ENCODE results near the gene TACC2. TPM values are rescaled to one million over a fixed set of nuclear protein-coding genes. Genes with fewer than 3 reads are reported as not detected.
"Not testable (repeated sequence)": the region's sequence is repeated elsewhere in the genome, so short reads cannot be mapped to it uniquely, and the experiment has no call there.

Gene TACC2
- total and polyA plus RNA-seq, 3 experiments from 2014 or later = not detected

DNA sequence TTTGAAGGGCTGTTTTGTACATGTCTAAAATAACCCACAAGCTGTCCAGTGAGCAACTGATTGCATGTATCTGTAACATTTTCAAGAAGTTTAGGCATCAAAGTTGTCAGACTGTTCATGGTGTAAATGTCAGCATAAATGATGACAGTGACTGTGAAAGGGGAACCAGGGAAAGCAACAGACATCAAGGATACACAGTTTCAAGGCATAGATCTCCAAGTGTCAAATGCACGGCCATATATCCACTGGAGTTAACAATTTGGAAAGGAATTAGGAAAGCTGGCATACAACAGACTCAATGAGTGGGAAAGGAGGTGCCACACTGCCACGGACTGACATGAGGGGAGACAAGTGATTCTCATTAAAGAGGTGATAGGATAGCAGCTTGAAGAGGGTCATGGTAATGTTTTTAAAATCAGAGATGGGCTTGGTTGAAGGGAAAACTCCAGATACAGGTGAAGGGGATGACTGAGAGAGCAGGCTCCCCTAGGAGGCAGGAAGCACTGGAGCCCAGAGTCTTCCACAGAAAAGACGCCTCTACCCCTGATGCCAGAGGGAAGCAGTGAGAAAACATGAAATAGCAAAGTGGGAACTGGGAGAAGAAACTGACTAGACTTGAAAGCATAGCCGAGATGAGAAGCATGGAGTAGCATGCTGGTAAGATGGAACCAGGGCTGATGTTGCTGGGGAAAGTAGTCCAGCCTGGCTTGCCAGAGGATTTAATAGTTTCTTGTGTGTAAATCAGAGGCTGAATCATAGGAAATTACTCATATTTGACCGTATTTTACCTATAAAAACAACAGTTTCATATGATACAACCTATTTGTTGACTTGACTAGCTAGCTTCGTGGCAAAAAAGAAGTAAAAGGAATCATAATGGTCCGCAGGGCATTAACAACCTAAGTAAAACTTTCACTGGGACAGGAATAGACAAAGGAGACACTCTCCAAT, 32.6 kb upstream of the TACC2 start:
- no peaks in the 10 kb centered on the region for H3K9me3 ChIP-seq (ENCODE audit: low read length)
- H3K27ac ChIP-seq (ENCODE audit: low read depth, low read length) = no peak overlapping the region
- ChIA-PET CTCF (interaction anchor here (1.1 kb wide), 1 partner anchor 10 kb away, joined by 5 read pairs; no protein-coding TSS in a partner anchor), POLR2A (no interaction called here)
- Mint-ChIP-seq H3K4me1 (no peaks in the 10 kb centered on the region), H3K9me3 (no peaks in the 10 kb centered on the region), H3K4me3 (no peak overlapping the region), H3K27ac (peak overlapping the region in 5 of 8 donors; percentile 14 to 55 (median 43)), H3K36me3 (peaks cover 0 to 53% (median 18%) of the 10 kb centered on the region in 3 donors), H3K27me3 (no peaks in the 10 kb centered on the region)
- H3K4me1 ChIP-seq (ENCODE audit: insufficient read depth, low read length) = no peaks in the 10 kb centered on the region
- no peaks in the 10 kb centered on the region for H3K27me3 ChIP-seq (ENCODE audit: insufficient read depth, low read length, poor library complexity, severe bottlenecking)
- H3K4me3 ChIP-seq (ENCODE audit: low read length) = no peak overlapping the region
- no peak for DNase-seq
- H3K36me3 ChIP-seq (ENCODE audit: insufficient read depth, low read length) = peaks cover 9% of the 10 kb centered on the region

GRCh38 chr10:121959671-121960070, 29.3 kb upstream of the TACC2 start:
- no peak for DNase-seq
- H3K27ac Mint-ChIP-seq = peak overlapping the region in 2 of 8 donors; percentile 20 to 40
- H3K4me1 ChIP-seq (ENCODE audit: insufficient read depth, low read length) = no peaks in the 10 kb centered on the region
- ChIA-PET CTCF (no interaction called here), POLR2A (no interaction called here)
- H3K4me3 Mint-ChIP-seq = no peak overlapping the region
- H3K27me3 Mint-ChIP-seq = no peaks in the 10 kb centered on the region
- no peaks in the 10 kb centered on the region for H3K27me3 ChIP-seq (ENCODE audit: insufficient read depth, low read length, poor library complexity, severe bottlenecking)
- H3K9me3 Mint-ChIP-seq = no peaks in the 10 kb centered on the region
- H3K4me1 Mint-ChIP-seq = no peaks in the 10 kb centered on the region
- H3K27ac ChIP-seq (ENCODE audit: low read depth, low read length) = no peak overlapping the region
- H3K36me3 ChIP-seq (ENCODE audit: insufficient read depth, low read length) = peaks cover 9% of the 10 kb centered on the region
- H3K36me3 Mint-ChIP-seq = peaks cover 0 to 62% (median 21%) of the 10 kb centered on the region in 3 donors
- H3K9me3 ChIP-seq (ENCODE audit: low read length) = no peaks in the 10 kb centered on the region
- H3K4me3 ChIP-seq (ENCODE audit: low read length) = no peak overlapping the region

DNA sequence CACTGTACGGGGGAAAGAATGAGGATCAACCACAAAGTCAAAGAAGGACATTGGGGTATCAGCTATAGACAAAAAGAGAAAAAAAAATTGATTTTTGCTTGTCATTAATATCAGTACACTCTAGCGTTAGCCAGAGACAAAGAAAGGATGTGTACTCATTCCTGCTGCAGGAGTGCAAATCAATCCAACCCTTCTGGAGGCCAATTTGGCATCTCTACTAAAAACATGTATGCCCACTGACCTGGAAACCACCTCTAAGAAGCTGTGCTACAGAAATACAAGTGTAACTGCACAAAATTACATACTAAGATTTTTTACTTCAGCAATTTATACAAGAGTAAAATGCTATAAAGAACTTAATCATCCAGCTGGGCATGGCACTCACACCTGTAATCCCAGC, 27.5 kb upstream of the TACC2 start:
- peaks cover 18% of the 10 kb centered on the region for H3K36me3 ChIP-seq (ENCODE audit: insufficient read depth, low read length)
- DNase-seq = no peak
- no peaks in the 10 kb centered on the region for H3K27me3 ChIP-seq (ENCODE audit: insufficient read depth, low read length, poor library complexity, severe bottlenecking)
- peaks cover 8 to 66% (median 19%) of the 10 kb centered on the region in 3 donors for H3K36me3 Mint-ChIP-seq
- H3K27me3 Mint-ChIP-seq = no peaks in the 10 kb centered on the region
- H3K27ac ChIP-seq (ENCODE audit: low read depth, low read length) = no peak overlapping the region
- no peaks in the 10 kb centered on the region for H3K4me1 Mint-ChIP-seq
- CTCF ChIA-PET = no interaction called here
- no peaks in the 10 kb centered on the region for H3K4me1 ChIP-seq (ENCODE audit: insufficient read depth, low read length)
- no peaks in the 10 kb centered on the region for H3K9me3 Mint-ChIP-seq
- H3K4me3 Mint-ChIP-seq = no peak overlapping the region
- H3K9me3 ChIP-seq (ENCODE audit: low read length) = no peaks in the 10 kb centered on the region
- POLR2A ChIA-PET = no interaction called here
- no peak overlapping the region for H3K27ac Mint-ChIP-seq
- no peak overlapping the region for H3K4me3 ChIP-seq (ENCODE audit: low read length)

DNA sequence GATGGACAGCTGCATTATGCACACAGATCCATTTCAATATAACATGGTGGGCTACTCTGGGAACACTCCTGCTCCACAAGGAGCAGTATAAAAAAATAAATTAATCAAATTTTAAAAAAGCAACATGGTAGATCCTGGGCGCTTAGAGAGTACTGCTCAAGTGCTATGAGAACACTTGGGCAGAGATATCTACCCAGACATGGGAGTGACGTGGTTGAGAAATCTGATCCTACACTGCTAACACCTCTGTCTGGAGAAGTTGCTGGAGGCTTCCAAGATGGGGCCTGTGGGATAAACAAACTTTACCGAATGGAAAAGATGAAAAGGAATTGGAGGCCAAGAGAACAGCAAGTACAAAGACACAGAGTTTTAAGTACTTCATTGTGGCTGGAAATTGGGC, 23.0 kb upstream of the TACC2 start:
- peak overlapping the region in 1 of 8 donors; percentile 41 for H3K27ac Mint-ChIP-seq
- H3K27me3 Mint-ChIP-seq = no peaks in the 10 kb centered on the region
- H3K4me1 ChIP-seq (ENCODE audit: insufficient read depth, low read length) = no peaks in the 10 kb centered on the region
- peaks cover 0 to 4% (median 0%) of the 10 kb centered on the region in 3 donors for H3K4me1 Mint-ChIP-seq
- ChIA-PET POLR2A (no interaction called here), CTCF (interaction anchor here (1.0 to 1.3 kb wide), 2 partner anchors 9 to 65 kb away, joined by 3 to 5 read pairs; no protein-coding TSS in a partner anchor)
- DNase-seq = no peak
- H3K27me3 ChIP-seq (ENCODE audit: insufficient read depth, low read length, poor library complexity, severe bottlenecking) = no peaks in the 10 kb centered on the region
- peaks cover 24% of the 10 kb centered on the region for H3K36me3 ChIP-seq (ENCODE audit: insufficient read depth, low read length)
- no peak overlapping the region for H3K27ac ChIP-seq (ENCODE audit: low read depth, low read length)
- H3K36me3 Mint-ChIP-seq = peaks cover 8 to 69% (median 20%) of the 10 kb centered on the region in 3 donors
- no peaks in the 10 kb centered on the region for H3K9me3 ChIP-seq (ENCODE audit: low read length)
- H3K4me3 Mint-ChIP-seq = no peak overlapping the region
- H3K4me3 ChIP-seq (ENCODE audit: low read length) = no peak overlapping the region
- H3K9me3 Mint-ChIP-seq = no peaks in the 10 kb centered on the region

DNA sequence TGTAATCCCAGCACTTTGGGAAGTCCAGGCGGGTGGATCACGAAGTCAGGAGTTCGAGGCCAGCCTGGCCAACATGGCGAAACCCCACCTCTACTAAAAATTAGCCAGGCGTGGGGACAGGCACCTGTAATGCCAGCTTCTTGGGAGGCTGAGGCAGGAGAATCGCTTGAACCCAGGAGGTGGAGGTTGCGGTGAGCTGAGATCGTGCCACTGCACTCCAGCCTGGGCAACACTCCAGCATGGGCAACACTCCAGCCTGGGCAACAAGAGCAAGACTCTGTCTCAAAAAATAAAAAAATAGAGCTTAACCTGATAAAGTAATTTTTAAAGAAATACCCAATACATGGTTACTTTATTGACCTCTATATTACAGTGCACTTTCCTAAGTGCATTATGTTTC, 19.9 kb upstream of the TACC2 start:
- peaks cover 24% of the 10 kb centered on the region for H3K36me3 ChIP-seq (ENCODE audit: insufficient read depth, low read length)
- not testable (repeated sequence) for H3K27me3 Mint-ChIP-seq; H3K4me3 Mint-ChIP-seq; H3K9me3 Mint-ChIP-seq; H3K27ac Mint-ChIP-seq; H3K4me3 ChIP-seq (ENCODE audit: low read length); DNase-seq; H3K9me3 ChIP-seq (ENCODE audit: low read length); H3K27me3 ChIP-seq (ENCODE audit: insufficient read depth, low read length, poor library complexity, severe bottlenecking); H3K27ac ChIP-seq (ENCODE audit: low read depth, low read length)
- Mint-ChIP-seq H3K36me3 (peaks cover 8 to 75% (median 14%) of the 10 kb centered on the region in 3 donors), H3K4me1 (peaks cover 19 to 28% (median 24%) of the 10 kb centered on the region in 3 donors)
- CTCF ChIA-PET = interaction anchor here (1.2 kb wide), 1 partner anchor 18 kb away, joined by 3 read pairs; no protein-coding TSS in a partner anchor
- peaks cover 10% of the 10 kb centered on the region for H3K4me1 ChIP-seq (ENCODE audit: insufficient read depth, low read length)
- POLR2A ChIA-PET = interaction anchor here (0.7 kb wide), 1 partner anchor 11 kb away, joined by 3 read pairs; no protein-coding TSS in a partner anchor

DNA sequence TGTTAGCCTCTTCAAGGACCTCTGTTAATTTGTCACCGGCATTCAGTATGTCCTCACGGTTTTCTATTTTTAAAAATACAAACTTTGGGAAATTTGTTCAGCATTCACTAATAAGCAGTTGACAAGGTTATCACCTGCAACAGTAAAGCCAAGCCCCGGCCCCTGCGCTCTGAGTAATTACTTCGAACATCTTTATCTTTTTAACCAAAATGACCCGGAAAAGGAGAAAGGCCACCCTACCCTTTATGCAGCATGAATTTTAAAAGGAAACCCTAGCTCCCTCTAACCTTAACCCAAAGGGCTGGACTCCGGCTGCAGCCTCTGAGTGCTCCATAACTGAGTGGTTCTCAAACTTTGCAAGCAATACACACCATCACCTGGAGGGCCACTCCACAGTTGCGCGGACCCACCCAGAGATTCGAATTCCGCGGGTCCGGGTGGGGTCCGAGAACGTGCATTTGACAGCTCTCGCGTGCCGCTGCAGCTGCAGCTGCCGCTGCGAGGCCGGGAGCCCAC, 14.9 kb upstream of the TACC2 start:
- Mint-ChIP-seq H3K27me3 (no peaks in the 10 kb centered on the region), H3K9me3 (no peaks in the 10 kb centered on the region), H3K4me1 (peaks cover 22 to 43% (median 25%) of the 10 kb centered on the region in 3 donors), H3K27ac (peak overlapping the region in 4 of 8 donors; percentile 7 to 54 (median 44)), H3K36me3 (peaks cover 0 to 30% (median 2%) of the 10 kb centered on the region in 3 donors), H3K4me3 (peak overlapping the region; percentile 80 to 91 (median 83))
- Histone ChIP-seq H3K27me3 (ENCODE audit: insufficient read depth, low read length, poor library complexity, severe bottlenecking) (no peaks in the 10 kb centered on the region), H3K4me3 (ENCODE audit: low read length) (peak overlapping the region; percentile 75), H3K36me3 (ENCODE audit: insufficient read depth, low read length) (peaks cover 4% of the 10 kb centered on the region), H3K9me3 (ENCODE audit: low read length) (no peaks in the 10 kb centered on the region), H3K27ac (ENCODE audit: low read depth, low read length) (peak overlapping the region; percentile 84), H3K4me1 (ENCODE audit: insufficient read depth, low read length) (peaks cover 11% of the 10 kb centered on the region)
- ChIA-PET CTCF (interaction anchor here (1.9 to 2.8 kb wide), 2 partner anchors 10 to 46 kb away, joined by 6 to 14 read pairs; partner anchors contain the start of gene ATE1), POLR2A (interaction anchor here (1.2 kb wide), 1 partner anchor 46 kb away, joined by 9 read pairs; the partner anchor contains the start of gene ATE1)
- peak in 1 of 5 donors; percentile 31 for DNase-seq

- ChIA-PET POLR2A (interaction anchor here (1.2 kb wide), 1 partner anchor 47 kb away, joined by 9 read pairs; the partner anchor contains the start of gene ATE1), CTCF (interaction anchor here (0.8 to 2.8 kb wide), 5 partner anchors 10 to 52 kb away, joined by 3 to 14 read pairs (median 3); partner anchors contain the start of gene ATE1)
- H3K9me3 ChIP-seq (ENCODE audit: low read length) = no peaks in the 10 kb centered on the region
- H3K36me3 ChIP-seq (ENCODE audit: insufficient read depth, low read length) = peaks cover 4% of the 10 kb centered on the region
- H3K27me3 Mint-ChIP-seq = no peaks in the 10 kb centered on the region
- peak within 1 kb of the TSS; percentile 80 to 91 (median 83) for H3K4me3 Mint-ChIP-seq
- no peaks in the 10 kb centered on the region for H3K27me3 ChIP-seq (ENCODE audit: insufficient read depth, low read length, poor library complexity, severe bottlenecking)
- H3K4me1 ChIP-seq (ENCODE audit: insufficient read depth, low read length) = peaks cover 11% of the 10 kb centered on the region
- peak within 1 kb of the TSS in 6 of 8 donors; percentile 7 to 67 (median 50) for H3K27ac Mint-ChIP-seq
- peaks cover 22 to 43% (median 25%) of the 10 kb centered on the region in 3 donors for H3K4me1 Mint-ChIP-seq
- peak; percentile 47 to 74 (median 62) for DNase-seq
- peak within 1 kb of the TSS; percentile 75 for H3K4me3 ChIP-seq (ENCODE audit: low read length)
- no peaks in the 10 kb centered on the region for H3K9me3 Mint-ChIP-seq
- H3K27ac ChIP-seq (ENCODE audit: low read depth, low read length) = peak within 1 kb of the TSS; percentile 84
- H3K36me3 Mint-ChIP-seq = peaks cover 0 to 27% (median 2%) of the 10 kb centered on the region in 3 donors
These were observed 14.2 kb upstream of the TACC2 start, which contains the start of gene NSMCE4A for GRCh38 chr10:121974535-121975294. TSS of gene NSMCE4A (minus strand) at chr10:121975217. CDS start at chr10:121975165, 52 bp downstream.

Measured in CD8-positive, alpha-beta memory T cell (primary cell).